Left cardiac atrium (tissue), 4 donors: ENCODE data around the gene NAA16. TPM values are rescaled to one million over a fixed set of nuclear protein-coding genes. Genes with fewer than 3 reads are reported as not detected.
"Not testable (repeated sequence)": the region's sequence is repeated elsewhere in the genome, so short reads cannot be mapped to it uniquely, and the experiment has no call there.

Experiments
- ATAC-seq, 2 donors: fragments of 200-7000 bp; cut with Tn5 transposase; one replicate each; pipeline ENCODE4 v1.9.1; 2020; ENCODE audit warnings: mild to moderate bottlenecking in 2 of 2, moderate library complexity in 2 of 2
- DNase-seq: peaks from one replicate; pipeline ENCODE4 v3.0.0-alpha.2; 2020
- intact Hi-C, 2 donors: fragments of 100-400 bp; cut with DNase I; formaldehyde crosslinking; loops; one replicate each; pipeline versions ENCODE4 v1.14.1 to v1.15.1; 2022 to 2023
- total RNA-seq, 2 donors: library from RNA; stranded (reverse); fragmentation: NEBNext Ultra II Directional; extraction: Animal tissue kit (Norgen Biotek cat#: 25700); gene quantifications; one replicate each; pipeline ENCODE4 v1.2.1, GENCODE V29; 2021
- donor health status: DM: no; HTN: yes; CAD: no.
- donor health status: DM: no; HTN: yes; CAD: no; lungs with severe emphysema.
- donor health status: DM: yes; HTN: yes; CAD: no.
- donor health status: Dilated cardiomyopathy.

The NAA16 gene
- total RNA-seq, 2 donors from 2014 or later = 9.2 to 11.1 TPM

- no peak for DNase-seq
- ATAC-seq = no peak
- intact Hi-C loops = no loop called here
These were observed 83.1 kb downstream of the NAA16 start for GRCh38 chr13:41394166-41394565.

GRCh38 chr13:41398494-41399170 lies 87.6 kb downstream of the NAA16 start:
- intact Hi-C loops = no loop called here
- DNase-seq (no peak), ATAC-seq (no peak)

- no peak for DNase-seq
- intact Hi-C loops = no loop called here
- no peak for ATAC-seq
These were observed 90.3 kb downstream of the NAA16 start for GRCh38 chr13:41401366-41401765.

GRCh38 chr13:41402691-41403511 lies 91.8 kb downstream of the NAA16 start:
- ATAC-seq (no peak), DNase-seq (no peak)
- intact Hi-C loops = no loop called here

GRCh38 chr13:41403983-41404382 lies 92.9 kb downstream of the NAA16 start:
- no peak for ATAC-seq
- no peak for DNase-seq
- intact Hi-C loops = no loop called here

GRCh38 chr13:41405367-41405766 lies 94.3 kb downstream of the NAA16 start:
- intact Hi-C loops = no loop called here
- DNase-seq = no peak
- ATAC-seq = no peak

- intact Hi-C loops = no loop called here
- DNase-seq (no peak), ATAC-seq (no peak)
These were observed 96.3 kb downstream of the NAA16 start for GRCh38 chr13:41407380-41407779.

GRCh38 chr13:41408121-41408520 lies 97.1 kb downstream of the NAA16 start:
- intact Hi-C loops = no loop called here
- ATAC-seq (no peak), DNase-seq (no peak)

GRCh38 chr13:41408746-41409145 lies 97.7 kb downstream of the NAA16 start:
- no peak for ATAC-seq
- intact Hi-C loops = no loop called here
- DNase-seq = no peak

- DNase-seq (no peak), ATAC-seq (no peak)
- intact Hi-C loops = no loop called here
These were observed 98.5 kb downstream of the NAA16 start for GRCh38 chr13:41409611-41410010.

- intact Hi-C loops = no loop called here
- ATAC-seq (no peak), DNase-seq (no peak)
These were observed 100.0 kb downstream of the NAA16 start for GRCh38 chr13:41411060-41411459.

GRCh38 chr13:41411522-41411921 lies 100.5 kb downstream of the NAA16 start:
- DNase-seq (no peak), ATAC-seq (peak; percentile 34 to 82)
- intact Hi-C loops = no loop called here

- intact Hi-C loops = no loop called here
- no peak for DNase-seq
- ATAC-seq = no peak
These were observed 102.8 kb downstream of the NAA16 start for GRCh38 chr13:41413872-41414271.

GRCh38 chr13:41416276-41416675 lies 105.2 kb downstream of the NAA16 start:
- no peak for ATAC-seq
- intact Hi-C loops = no loop called here
- no peak for DNase-seq

- intact Hi-C loops = no loop called here
- ATAC-seq = no peak
- no peak for DNase-seq
These were observed 107.0 kb downstream of the NAA16 start for GRCh38 chr13:41418027-41418426.

- ATAC-seq (no peak), DNase-seq (no peak)
- intact Hi-C loops = no loop called here
These were observed 107.7 kb downstream of the NAA16 start for GRCh38 chr13:41418731-41419130.

- DNase-seq (no peak), ATAC-seq (no peak)
- intact Hi-C loops = no loop called here
These were observed 108.1 kb downstream of the NAA16 start for GRCh38 chr13:41419206-41419605.

GRCh38 chr13:41420146-41420545 lies 109.1 kb downstream of the NAA16 start:
- intact Hi-C loops = no loop called here
- ATAC-seq = no peak
- no peak for DNase-seq

GRCh38 chr13:41421330-41421729 lies 110.3 kb downstream of the NAA16 start:
- ATAC-seq, intact Hi-C loops, DNase-seq: not testable (repeated sequence)

- intact Hi-C loops, DNase-seq, ATAC-seq: not testable (repeated sequence)
These were observed 110.9 kb downstream of the NAA16 start for GRCh38 chr13:41421983-41422382.

GRCh38 chr13:41423259-41423658 lies 112.2 kb downstream of the NAA16 start:
- DNase-seq, intact Hi-C loops, ATAC-seq: not testable (repeated sequence)
